SU-DHL-6 (cell line): ENCODE data around the gene ADCY2.

ENCODE experiments used
- H2AFZ ChIP-seq: fragments of 200-600 bp; sonication (generic); 2 replicates; pipeline ENCODE4 v1.6.1; 2014; ENCODE audit warnings: low read depth, mild to moderate bottlenecking, moderate library complexity, mixed read lengths, antibody characterized with exemption, low read length; ENCODE audit not compliant: severe bottlenecking
- H3F3A ChIP-seq: fragments of 200-600 bp; shearing (Covaris generic); 2 replicates; pipeline ENCODE4 v1.6.0; 2016; ENCODE audit warnings: antibody characterized with exemption, mild to moderate bottlenecking; ENCODE audit not compliant: insufficient read depth
- H3K27ac ChIP-seq: fragments of 200-600 bp; sonication (generic); 2 replicates; pipeline ENCODE4 v1.5.1; 2016; ENCODE audit warnings: low read depth, mild to moderate bottlenecking, low read length, moderate library complexity, mixed read lengths
- H3K27me3 ChIP-seq: fragments of 200-600 bp; sonication (generic), shearing (Covaris generic); 2 replicates; pipeline ENCODE4 v1.6.0; 2014; ENCODE audit warnings: mild to moderate bottlenecking, low read length
- H3K36me3 ChIP-seq: fragments of 200-600 bp; sonication (generic); 2 replicates; pipeline ENCODE4 v1.6.1; 2014; ENCODE audit warnings: mild to moderate bottlenecking, low read length, mixed read lengths
- H3K4me2 ChIP-seq: fragments of 300-600, 200-600 bp; shearing (Covaris generic), sonication (generic); 2 replicates; pipeline ENCODE4 v1.6.0; 2014; ENCODE audit warnings: low read length, low read depth, mild to moderate bottlenecking; ENCODE audit not compliant: poor library complexity, severe bottlenecking
- H3K4me3 ChIP-seq: fragments of 200-600 bp; sonication (generic); 2 replicates; pipeline ENCODE4 v1.5.1; 2014; ENCODE audit warnings: antibody characterized with exemption, low read length, mild to moderate bottlenecking, mixed read lengths; ENCODE audit not compliant: insufficient read depth, poor library complexity, severe bottlenecking
- H3K79me2 ChIP-seq: fragments of 200-600 bp; sonication (generic); 2 replicates; pipeline ENCODE4 v1.6.1; 2014; ENCODE audit warnings: mild to moderate bottlenecking, low read length, moderate library complexity; ENCODE audit not compliant: insufficient read depth
- H3K9ac ChIP-seq: fragments of 200-600 bp; sonication (generic); 2 replicates; pipeline ENCODE4 v1.7.0; 2014; ENCODE audit warnings: mild to moderate bottlenecking, low read length
- H3K9me2 ChIP-seq: fragments of 200-600 bp; sonication (generic); replicated peaks from 2 replicates; pipeline ENCODE4 v1.6.1; 2014; ENCODE audit warnings: low read length; ENCODE audit not compliant: insufficient read depth
- H3K9me3 ChIP-seq: fragments of 200-600 bp; sonication (generic); 2 replicates; pipeline ENCODE4 v1.6.1; 2014; ENCODE audit warnings: low read length, mixed read lengths; ENCODE audit not compliant: insufficient read depth
- H4K20me1 ChIP-seq: fragments of 200-600 bp; sonication (generic); 2 replicates; pipeline ENCODE4 v1.6.1; 2014; ENCODE audit warnings: low read depth, mild to moderate bottlenecking, antibody characterized with exemption, low read length, moderate library complexity, mixed read lengths
- EZH2phosphoT487 ChIP-seq: fragments of 200-600 bp; sonication (generic), shearing (Covaris generic); conservative IDR thresholded peaks from 2 replicates; pipeline ENCODE4 v1.6.1; 2018; ENCODE audit warnings: mild to moderate bottlenecking, antibody characterized with exemption, low read length, moderate library complexity, mixed read lengths
- TF ChIP-seq, protein P1 (sequence below): fragments of 200-600 bp; sonication (generic); IDR thresholded peaks from one replicate; pipeline ENCODE4 v1.5.1; 2017; ENCODE audit warnings: antibody characterized with exemption, mild to moderate bottlenecking, low read length, moderate library complexity; ENCODE audit not compliant: insufficient read depth, poor library complexity, severe bottlenecking

Gene ADCY2

DNA sequence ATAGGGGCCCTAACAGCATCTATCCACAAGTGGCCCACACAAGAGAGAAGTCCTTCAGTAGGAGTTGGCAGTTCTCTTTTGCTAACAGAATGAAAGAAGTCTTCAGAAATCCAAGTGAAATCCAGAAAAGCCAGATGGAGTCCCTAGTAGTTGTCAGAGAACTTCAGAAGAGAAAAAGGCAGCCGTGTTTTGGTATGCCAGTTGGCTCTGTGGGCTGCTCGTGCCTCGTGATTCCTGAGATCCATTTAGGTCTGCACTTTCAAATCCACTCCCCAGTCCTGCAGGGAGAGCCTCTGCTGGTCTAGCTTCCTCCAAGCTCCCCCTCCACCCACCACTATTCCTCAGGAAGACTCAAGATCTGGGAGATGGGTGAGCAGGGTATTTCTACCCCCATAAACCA lies 386.0 kb downstream of the ADCY2 start:
- no peak for TF ChIP-seq EZH2phosphoT487
- TF ChIP-seq, protein P1, sequence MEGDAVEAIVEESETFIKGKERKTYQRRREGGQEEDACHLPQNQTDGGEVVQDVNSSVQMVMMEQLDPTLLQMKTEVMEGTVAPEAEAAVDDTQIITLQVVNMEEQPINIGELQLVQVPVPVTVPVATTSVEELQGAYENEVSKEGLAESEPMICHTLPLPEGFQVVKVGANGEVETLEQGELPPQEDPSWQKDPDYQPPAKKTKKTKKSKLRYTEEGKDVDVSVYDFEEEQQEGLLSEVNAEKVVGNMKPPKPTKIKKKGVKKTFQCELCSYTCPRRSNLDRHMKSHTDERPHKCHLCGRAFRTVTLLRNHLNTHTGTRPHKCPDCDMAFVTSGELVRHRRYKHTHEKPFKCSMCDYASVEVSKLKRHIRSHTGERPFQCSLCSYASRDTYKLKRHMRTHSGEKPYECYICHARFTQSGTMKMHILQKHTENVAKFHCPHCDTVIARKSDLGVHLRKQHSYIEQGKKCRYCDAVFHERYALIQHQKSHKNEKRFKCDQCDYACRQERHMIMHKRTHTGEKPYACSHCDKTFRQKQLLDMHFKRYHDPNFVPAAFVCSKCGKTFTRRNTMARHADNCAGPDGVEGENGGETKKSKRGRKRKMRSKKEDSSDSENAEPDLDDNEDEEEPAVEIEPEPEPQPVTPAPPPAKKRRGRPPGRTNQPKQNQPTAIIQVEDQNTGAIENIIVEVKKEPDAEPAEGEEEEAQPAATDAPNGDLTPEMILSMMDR: no peak
- H3F3A ChIP-seq: no peaks in the 10 kb centered on the region
- H3K27ac ChIP-seq: no peak overlapping the region
- H3K4me2 ChIP-seq: no peak overlapping the region
- H3K9me3 ChIP-seq: no peaks in the 10 kb centered on the region
- H2AFZ ChIP-seq: no peak overlapping the region
- H3K27me3 ChIP-seq: no peaks in the 10 kb centered on the region
- no peaks in the 10 kb centered on the region for H3K79me2 ChIP-seq
- H3K9ac ChIP-seq: no peak overlapping the region
- no peak overlapping the region for H3K4me3 ChIP-seq
- no peaks in the 10 kb centered on the region for H3K9me2 ChIP-seq
- no peaks in the 10 kb centered on the region for H3K36me3 ChIP-seq
- H4K20me1 ChIP-seq: no peaks in the 10 kb centered on the region

DNA sequence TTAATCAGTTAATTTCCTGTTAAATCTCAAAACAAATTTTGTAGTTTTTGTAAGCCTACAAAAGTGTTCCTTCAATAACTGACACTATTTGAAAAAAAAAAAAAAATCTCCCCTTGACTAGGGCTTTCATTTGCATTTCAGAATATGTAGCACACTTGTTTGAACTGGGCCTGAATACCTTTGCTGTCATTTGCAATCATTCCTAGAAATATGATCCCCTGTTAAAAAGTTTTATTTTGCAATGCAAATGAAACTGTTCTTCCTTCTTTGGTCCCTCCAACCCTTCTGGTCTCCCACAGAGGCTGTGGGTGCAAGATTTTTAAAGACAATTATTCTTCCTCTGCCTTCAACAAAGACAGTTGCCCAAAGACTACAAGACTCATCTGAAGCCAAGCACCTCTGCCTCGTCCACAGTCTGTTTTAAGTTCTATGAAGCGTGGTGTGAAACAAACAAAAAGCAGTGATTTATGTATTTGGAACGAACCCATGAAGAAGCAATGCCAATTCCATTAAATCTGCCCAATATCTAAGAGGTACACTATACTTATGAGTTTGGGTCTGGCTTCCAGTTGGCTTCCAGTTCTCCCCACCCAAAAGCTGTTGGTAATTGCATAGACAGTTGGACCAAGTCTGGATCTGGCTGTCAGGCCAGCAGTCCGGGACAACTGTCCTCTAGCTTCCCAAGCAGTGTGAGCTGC lies 388.9 kb downstream of the ADCY2 start:
- no peak overlapping the region for H3K9ac ChIP-seq
- H3K4me2 ChIP-seq: no peak overlapping the region
- TF ChIP-seq, protein P1: no peak
- no peak for TF ChIP-seq EZH2phosphoT487
- H3K79me2 ChIP-seq: no peaks in the 10 kb centered on the region
- H3K9me2 ChIP-seq: no peaks in the 10 kb centered on the region
- H3K27ac ChIP-seq: no peak overlapping the region
- H3K4me3 ChIP-seq: no peak overlapping the region
- no peak overlapping the region for H2AFZ ChIP-seq
- no peaks in the 10 kb centered on the region for H3K27me3 ChIP-seq
- no peaks in the 10 kb centered on the region for H3K9me3 ChIP-seq
- H4K20me1 ChIP-seq: no peaks in the 10 kb centered on the region
- H3F3A ChIP-seq: no peaks in the 10 kb centered on the region
- H3K36me3 ChIP-seq: no peaks in the 10 kb centered on the region

DNA sequence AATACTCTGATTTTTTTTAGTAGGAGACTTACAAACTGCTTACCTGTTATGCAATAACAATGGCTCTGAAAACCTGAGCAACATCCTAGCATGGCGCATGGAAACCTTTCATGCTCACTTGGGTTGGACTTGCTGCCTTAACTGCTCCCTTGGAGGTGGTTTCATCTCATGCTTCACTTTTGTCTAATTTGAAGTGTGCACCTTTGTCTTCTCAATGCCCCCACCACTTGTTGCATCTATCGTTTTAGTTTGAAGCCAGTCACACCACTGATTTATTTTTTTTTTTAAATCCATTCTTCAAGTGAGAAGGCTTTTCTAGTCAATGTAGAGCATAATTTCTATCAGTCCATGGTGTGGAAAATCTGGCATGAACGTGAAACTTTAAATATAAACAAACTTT lies 391.8 kb downstream of the ADCY2 start:
- no peak overlapping the region for H3K27ac ChIP-seq
- no peaks in the 10 kb centered on the region for H3K9me2 ChIP-seq
- H2AFZ ChIP-seq: no peak overlapping the region
- H3K36me3 ChIP-seq: no peaks in the 10 kb centered on the region
- no peaks in the 10 kb centered on the region for H3F3A ChIP-seq
- TF ChIP-seq EZH2phosphoT487: no peak
- TF ChIP-seq, protein P1: no peak
- H3K79me2 ChIP-seq: no peaks in the 10 kb centered on the region
- no peaks in the 10 kb centered on the region for H3K27me3 ChIP-seq
- H3K9ac ChIP-seq: no peak overlapping the region
- H3K4me2 ChIP-seq: no peak overlapping the region
- no peaks in the 10 kb centered on the region for H3K9me3 ChIP-seq
- no peak overlapping the region for H3K4me3 ChIP-seq
- H4K20me1 ChIP-seq: no peaks in the 10 kb centered on the region
